ENCODE results near the gene TLK2. TPM values are rescaled to one million over a fixed set of nuclear protein-coding genes. Genes with fewer than 3 reads are reported as not detected.

Gene TLK2
- total and polyA plus RNA-seq, 2 donors (not counting 3 experiments of a cell fraction or from before 2014, with no cell fraction given): 30.7 to 40.7 TPM

DNA sequence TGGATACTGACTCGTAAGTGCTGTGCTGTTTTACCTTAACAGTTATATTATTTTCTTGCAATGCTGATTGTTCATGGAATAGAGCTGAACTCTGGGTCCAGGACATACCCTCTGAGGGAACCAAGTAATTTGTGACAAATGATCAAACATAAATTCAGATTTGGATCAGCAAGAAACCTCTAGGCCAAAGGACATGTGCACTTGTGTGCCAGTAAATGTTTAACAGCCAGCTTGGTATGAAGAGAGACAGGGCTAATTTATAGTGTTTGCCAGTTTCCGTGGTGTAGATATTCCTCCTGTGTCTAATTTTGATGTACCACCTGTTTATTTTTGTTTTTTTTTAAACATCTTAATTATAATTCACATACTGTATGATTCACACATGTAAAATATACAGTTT is 118.0 kb downstream of the TLK2 start:
- CTCF ChIA-PET: interaction anchor here (2.8 kb wide), 1 partner anchor 44 kb away, joined by 10 read pairs; no protein-coding TSS in a partner anchor
- peaks cover 10 to 11% of the 10 kb centered on the region in 2 experiments for H3K36me3 ChIP-seq (ENCODE audit: control insufficient read depth in 2 of 2, extremely low read depth in 1 of 2, insufficient read depth in 2 of 2, low read length in 2 of 2)
- H4K20me1 ChIP-seq (replicated peaks; ENCODE audit: control insufficient read depth, extremely low read depth, insufficient read depth, low read length): no peaks in the 10 kb centered on the region
- H3K27me3 ChIP-seq (ENCODE audit: control insufficient read depth in 2 of 2, insufficient read depth in 2 of 2, low read length in 2 of 2): no peaks in the 10 kb centered on the region
- DNase-seq (ENCODE audit: low read depth, low spot score): no peak
- intact Hi-C loops (cut with micrococcal nuclease): no loop called here
- H3K9ac ChIP-seq (replicated peaks; ENCODE audit: extremely low read depth, insufficient read depth, low read length): no peak overlapping the region
- H3K79me2 ChIP-seq (ENCODE audit: control insufficient read depth, insufficient read depth, low read length): no peaks in the 10 kb centered on the region
- FAIRE-seq: no peak
- no peak overlapping the region for H3K4me3 ChIP-seq (replicated peaks in 1 of 3; ENCODE audit: insufficient read depth in 1 of 3, low read depth in 1 of 3, low read length in 3 of 3)
- no TSS peak for BruUV-seq (replicated peaks)
- no peak overlapping the region for H2AFZ ChIP-seq (ENCODE audit: low read depth, low read length)
- POLR2A ChIA-PET: interaction anchor here (0.6 kb wide), 1 partner anchor 42 kb away, joined by 3 read pairs; no protein-coding TSS in a partner anchor
- H3K4me2 ChIP-seq (ENCODE audit: insufficient read depth, low read length): no peak overlapping the region
- dilution Hi-C loops (cut with MboI; ENCODE audit: extremely low pct_ligation_motif_present, low sequenced_read_pairs): no loop called here
- TF ChIP-seq MAX (IDR thresholded peaks at IDR 0.05; ENCODE audit: insufficient read depth, insufficient read length) (no peak), EZH2 (IDR thresholded peaks at IDR 0.05; ENCODE audit: borderline replicate concordance, low read depth, low read length, severe bottlenecking) (no peak), FOS (IDR thresholded peaks at IDR 0.05; ENCODE audit: borderline replicate concordance, insufficient read depth, low read length) (no peak), POLR2A (IDR thresholded peaks at IDR 0.05; ENCODE audit: low read depth, low read length) (no peak), GATA2 (IDR thresholded peaks at IDR 0.05; ENCODE audit: insufficient read depth, insufficient read length, low read depth, low read length) (no peak)
- TF ChIP-seq, protein P1, sequence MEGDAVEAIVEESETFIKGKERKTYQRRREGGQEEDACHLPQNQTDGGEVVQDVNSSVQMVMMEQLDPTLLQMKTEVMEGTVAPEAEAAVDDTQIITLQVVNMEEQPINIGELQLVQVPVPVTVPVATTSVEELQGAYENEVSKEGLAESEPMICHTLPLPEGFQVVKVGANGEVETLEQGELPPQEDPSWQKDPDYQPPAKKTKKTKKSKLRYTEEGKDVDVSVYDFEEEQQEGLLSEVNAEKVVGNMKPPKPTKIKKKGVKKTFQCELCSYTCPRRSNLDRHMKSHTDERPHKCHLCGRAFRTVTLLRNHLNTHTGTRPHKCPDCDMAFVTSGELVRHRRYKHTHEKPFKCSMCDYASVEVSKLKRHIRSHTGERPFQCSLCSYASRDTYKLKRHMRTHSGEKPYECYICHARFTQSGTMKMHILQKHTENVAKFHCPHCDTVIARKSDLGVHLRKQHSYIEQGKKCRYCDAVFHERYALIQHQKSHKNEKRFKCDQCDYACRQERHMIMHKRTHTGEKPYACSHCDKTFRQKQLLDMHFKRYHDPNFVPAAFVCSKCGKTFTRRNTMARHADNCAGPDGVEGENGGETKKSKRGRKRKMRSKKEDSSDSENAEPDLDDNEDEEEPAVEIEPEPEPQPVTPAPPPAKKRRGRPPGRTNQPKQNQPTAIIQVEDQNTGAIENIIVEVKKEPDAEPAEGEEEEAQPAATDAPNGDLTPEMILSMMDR (IDR thresholded peaks at IDR 0.05; ENCODE audit: extremely low read depth in 1 of 2, insufficient read depth in 1 of 2, low read depth in 1 of 2, low read length in 2 of 2): no peak
- H3K9me3 ChIP-seq (replicated peaks; ENCODE audit: control insufficient read depth, insufficient read depth, low read length): no peaks in the 10 kb centered on the region
- no peaks in the 10 kb centered on the region for H3K9me1 ChIP-seq (replicated peaks; ENCODE audit: control insufficient read depth, extremely low read depth, insufficient read depth, low read length)
- H3K27ac ChIP-seq (ENCODE audit: insufficient read depth, low read depth, low read length): no peak overlapping the region
- no peaks in the 10 kb centered on the region for H3K4me1 ChIP-seq (ENCODE audit: control insufficient read depth, extremely low read depth, insufficient read depth, low read length)

Measured in endothelial cell of umbilical vein (primary cell).